Measurements from ENCODE around the gene MTHFD1L.

DNA sequence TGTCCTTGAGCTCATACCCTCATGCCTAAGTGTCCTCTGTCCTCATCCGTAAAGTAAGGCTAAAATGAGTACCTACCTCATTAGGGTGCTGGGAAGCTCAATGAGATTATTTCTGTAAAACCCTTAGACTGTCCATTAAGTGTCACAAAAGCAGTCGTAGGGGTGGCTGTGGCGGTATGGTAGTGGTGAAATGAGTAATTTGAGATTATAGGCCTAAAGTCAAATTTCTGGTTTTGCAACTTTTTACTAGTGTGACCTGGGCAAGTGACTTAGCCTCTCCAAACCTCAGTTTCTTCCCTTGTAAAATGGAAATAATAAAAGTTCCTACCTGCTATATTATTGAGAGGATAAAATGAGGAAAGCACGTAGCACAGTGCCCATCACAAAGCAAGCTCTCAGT lies 226.1 kb downstream of the MTHFD1L start:
- TF ChIP-seq POLR2AphosphoS5 (IDR thresholded peaks at IDR 0.05) (no peak), POLR2A (IDR thresholded peaks at IDR 0.05) (no peak)
- TF ChIP-seq, protein P1, sequence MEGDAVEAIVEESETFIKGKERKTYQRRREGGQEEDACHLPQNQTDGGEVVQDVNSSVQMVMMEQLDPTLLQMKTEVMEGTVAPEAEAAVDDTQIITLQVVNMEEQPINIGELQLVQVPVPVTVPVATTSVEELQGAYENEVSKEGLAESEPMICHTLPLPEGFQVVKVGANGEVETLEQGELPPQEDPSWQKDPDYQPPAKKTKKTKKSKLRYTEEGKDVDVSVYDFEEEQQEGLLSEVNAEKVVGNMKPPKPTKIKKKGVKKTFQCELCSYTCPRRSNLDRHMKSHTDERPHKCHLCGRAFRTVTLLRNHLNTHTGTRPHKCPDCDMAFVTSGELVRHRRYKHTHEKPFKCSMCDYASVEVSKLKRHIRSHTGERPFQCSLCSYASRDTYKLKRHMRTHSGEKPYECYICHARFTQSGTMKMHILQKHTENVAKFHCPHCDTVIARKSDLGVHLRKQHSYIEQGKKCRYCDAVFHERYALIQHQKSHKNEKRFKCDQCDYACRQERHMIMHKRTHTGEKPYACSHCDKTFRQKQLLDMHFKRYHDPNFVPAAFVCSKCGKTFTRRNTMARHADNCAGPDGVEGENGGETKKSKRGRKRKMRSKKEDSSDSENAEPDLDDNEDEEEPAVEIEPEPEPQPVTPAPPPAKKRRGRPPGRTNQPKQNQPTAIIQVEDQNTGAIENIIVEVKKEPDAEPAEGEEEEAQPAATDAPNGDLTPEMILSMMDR (IDR thresholded peaks at IDR 0.05): no peak

Data from stomach (tissue), 4 donors.